Smooth muscle cell (in vitro differentiated cells): ENCODE measurements around the gene NISCH. TPM values are rescaled to one million over a fixed set of nuclear protein-coding genes. Genes with fewer than 3 reads are reported as not detected.

Experiments
- DNase-seq: peaks from one replicate; lab custom pipeline; 2025; ENCODE audit not compliant: unreplicated experiment; lab: John Stamatoyannopoulos, UW
- H2AFZ ChIP-seq: fragments of 200-600 bp; sonication (generic); 2 replicates; pipeline ENCODE4 v1.6.0; 2016; ENCODE audit warnings: antibody characterized with exemption, low read depth, mild to moderate bottlenecking
- H3F3A ChIP-seq: fragments of 200-600 bp; sonication (generic); 2 replicates; pipeline ENCODE4 v1.6.0; 2017; ENCODE audit warnings: antibody characterized with exemption, low read depth
- H3K27ac ChIP-seq: fragments of 200-600 bp; sonication (generic); 2 replicates; pipeline ENCODE4 v1.5.1; 2016; ENCODE audit warnings: low read depth, mild to moderate bottlenecking
- H3K27me3 ChIP-seq: fragments of 200-600 bp; sonication (generic); 2 replicates; pipeline ENCODE4 v1.6.1; 2016; ENCODE audit warnings: low read depth, mild to moderate bottlenecking
- H3K36me3 ChIP-seq: fragments of 200-600 bp; sonication (generic); 2 replicates; pipeline ENCODE4 v1.5.1; 2016; ENCODE audit warnings: low read depth
- H3K4me1 ChIP-seq: fragments of 200-600 bp; sonication (generic); 2 replicates; pipeline ENCODE4 v1.5.1; 2016; ENCODE audit warnings: low read depth
- H3K4me2 ChIP-seq: fragments of 200-600 bp; sonication (generic); 2 replicates; pipeline ENCODE4 v1.6.0; 2016; ENCODE audit warnings: mild to moderate bottlenecking
- H3K4me3 ChIP-seq: fragments of 200-600 bp; sonication (generic); 2 replicates; pipeline ENCODE4 v1.5.1; 2016; ENCODE audit warnings: mild to moderate bottlenecking
- H3K79me2 ChIP-seq: fragments of 200-600 bp; sonication (generic); 2 replicates; pipeline ENCODE4 v1.6.0; 2016; ENCODE audit warnings: low read depth, mild to moderate bottlenecking
- H3K9ac ChIP-seq: fragments of 200-600 bp; sonication (generic); 2 replicates; pipeline ENCODE4 v1.6.0; 2016; ENCODE audit warnings: low read depth
- H3K9me3 ChIP-seq: fragments of 200-600 bp; sonication (generic); replicated peaks from 2 replicates; pipeline ENCODE4 v1.5.1; 2016; ENCODE audit warnings: low read depth
- H4K20me1 ChIP-seq: fragments of 200-600 bp; sonication (generic); 2 replicates; pipeline ENCODE4 v1.6.0; 2016; ENCODE audit warnings: low read depth
- CTCF ChIP-seq: fragments of 200-600 bp; sonication (generic); IDR thresholded peaks from 2 replicates; pipeline ENCODE4 v1.5.1; 2017; ENCODE audit warnings: borderline replicate concordance, mild to moderate bottlenecking, antibody characterized with exemption; ENCODE audit not compliant: insufficient read depth, poor library complexity, severe bottlenecking
- WGBS: methylation state at CpG from one replicate; pipeline ENCODE4 v1.1.7; 2016; ENCODE audit warnings: low lambda C conversion rate; 5-methylcytosine and 5-hydroxymethylcytosine counted together
- polyA plus RNA-seq: library from polyadenylated mRNA; unstranded; fragments of >200 nt; fragmentation: Nextera tagmentation; extraction: Ambion mirVana; gene quantifications from 2 replicates; pipeline ENCODE4 v1.2.1, GENCODE V29; 2016
- total RNA-seq: library from RNA; depleted of rRNA; stranded (reverse); fragments of >200 nt; gene quantifications from 2 replicates; pipeline ENCODE4 v1.2.3, GENCODE V29; 2014

NISCH gene
- total and polyA plus RNA-seq, 2 experiments from 2014 or later: 47.3 to 55.2 TPM

DNA sequence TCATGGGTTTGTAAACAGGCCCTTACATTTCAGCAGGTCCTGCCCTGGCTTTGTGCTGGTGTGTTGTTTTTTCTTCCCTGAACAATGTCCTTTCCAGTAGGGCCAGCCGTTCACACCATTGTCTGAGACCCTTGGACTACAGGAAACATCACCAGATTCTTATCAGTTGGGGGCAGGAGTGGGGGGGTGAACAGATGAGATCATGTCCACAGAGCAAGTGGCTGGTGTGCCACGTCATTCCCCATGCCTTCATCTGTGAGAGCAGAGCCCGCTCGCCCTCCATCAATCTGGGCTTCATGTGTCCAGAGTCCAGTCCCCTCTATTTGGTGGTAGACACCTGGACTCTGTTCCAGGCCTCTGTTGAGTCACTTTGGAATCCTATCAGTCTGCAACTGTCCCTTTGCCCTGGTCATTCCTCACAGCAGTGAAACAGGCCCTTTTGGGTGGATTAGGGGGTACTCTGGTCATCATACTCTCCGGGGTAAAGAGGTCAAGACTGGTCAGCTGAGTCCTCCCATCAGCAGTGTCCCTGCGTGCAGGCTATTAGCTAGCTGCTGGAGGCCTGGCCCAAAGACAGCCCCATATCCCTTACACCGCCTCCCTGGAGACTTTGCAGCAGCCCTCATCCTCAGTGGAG, 25.5 kb upstream of the NISCH start:
- Histone ChIP-seq H3K27ac (no peak overlapping the region), H3F3A (no peaks in the 10 kb centered on the region), H3K4me2 (no peak overlapping the region), H3K79me2 (no peaks in the 10 kb centered on the region), H3K36me3 (no peaks in the 10 kb centered on the region), H3K9ac (no peak overlapping the region), H2AFZ (no peak overlapping the region), H3K4me3 (no peak overlapping the region), H4K20me1 (no peaks in the 10 kb centered on the region), H3K9me3 (no peaks in the 10 kb centered on the region), H3K27me3 (no peaks in the 10 kb centered on the region), H3K4me1 (peaks cover 14% of the 10 kb centered on the region)
- no peak for DNase-seq
- TF ChIP-seq CTCF: no peak
- 80% methylated on average over 7 of the region's 7 CpGs for WGBS

- WGBS: 93% methylated on average over 9 of the region's 9 CpGs
- Histone ChIP-seq H3F3A (no peaks in the 10 kb centered on the region), H3K9ac (no peak overlapping the region), H3K79me2 (no peaks in the 10 kb centered on the region), H2AFZ (no peak overlapping the region), H3K4me1 (peaks cover 14% of the 10 kb centered on the region), H4K20me1 (no peaks in the 10 kb centered on the region), H3K4me2 (no peak overlapping the region), H3K36me3 (no peaks in the 10 kb centered on the region), H3K4me3 (no peak overlapping the region), H3K9me3 (no peaks in the 10 kb centered on the region), H3K27ac (no peak overlapping the region), H3K27me3 (no peaks in the 10 kb centered on the region)
- DNase-seq: no peak
- TF ChIP-seq CTCF: no peak
These were observed 25.0 kb upstream of the NISCH start for GRCh38 chr3:52430416-52430810.

GRCh38 chr3:52431459-52432223, 23.8 kb upstream of the NISCH start:
- TF ChIP-seq CTCF: no peak
- DNase-seq: no peak
- Histone ChIP-seq H3K27me3 (no peaks in the 10 kb centered on the region), H3K79me2 (no peaks in the 10 kb centered on the region), H2AFZ (no peak overlapping the region), H3K4me3 (no peak overlapping the region), H3K4me1 (peaks cover 14% of the 10 kb centered on the region), H4K20me1 (no peaks in the 10 kb centered on the region), H3K27ac (no peak overlapping the region), H3K36me3 (no peaks in the 10 kb centered on the region), H3K4me2 (no peak overlapping the region), H3K9me3 (no peaks in the 10 kb centered on the region), H3K9ac (no peak overlapping the region), H3F3A (no peaks in the 10 kb centered on the region)
- WGBS: 88% methylated on average over 10 of the region's 10 CpGs

DNA sequence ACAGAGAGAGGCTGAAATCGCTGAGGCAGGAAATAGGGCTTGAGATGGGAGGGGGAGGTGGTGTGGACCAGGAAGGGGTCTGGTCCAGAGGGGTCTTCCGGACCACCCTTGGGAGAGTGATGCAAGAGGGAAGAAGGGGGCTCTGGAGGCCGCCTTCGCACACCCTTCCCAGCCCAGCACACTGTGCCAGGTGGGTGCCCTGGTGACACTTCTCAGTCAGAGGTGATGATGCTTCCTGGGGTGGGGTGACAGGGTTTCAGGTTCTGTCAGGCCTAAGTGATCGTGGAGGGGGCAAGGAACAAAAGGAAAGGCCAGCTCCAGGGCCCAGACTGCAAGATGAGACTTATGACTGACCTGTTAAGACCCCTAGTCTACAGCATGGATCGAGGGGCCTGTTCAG, 23.2 kb upstream of the NISCH start:
- 80% methylated on average over 6 of the region's 6 CpGs for WGBS
- H3K9me3 ChIP-seq: no peaks in the 10 kb centered on the region
- no peak for TF ChIP-seq CTCF
- H3F3A ChIP-seq: no peaks in the 10 kb centered on the region
- peaks cover 14% of the 10 kb centered on the region for H3K4me1 ChIP-seq
- H3K9ac ChIP-seq: no peak overlapping the region
- H3K4me3 ChIP-seq: no peak overlapping the region
- H3K27me3 ChIP-seq: no peaks in the 10 kb centered on the region
- no peaks in the 10 kb centered on the region for H3K79me2 ChIP-seq
- no peak overlapping the region for H2AFZ ChIP-seq
- no peak for DNase-seq
- H3K27ac ChIP-seq: no peak overlapping the region
- H4K20me1 ChIP-seq: no peaks in the 10 kb centered on the region
- H3K36me3 ChIP-seq: no peaks in the 10 kb centered on the region
- no peak overlapping the region for H3K4me2 ChIP-seq
